Measurements from ENCODE around the gene TIE1. TPM values are rescaled to one million over a fixed set of nuclear protein-coding genes. Genes with fewer than 3 reads are reported as not detected.

The TIE1 gene
- total RNA-seq, 1 donor from 2014 or later = 0.21 TPM

DNA sequence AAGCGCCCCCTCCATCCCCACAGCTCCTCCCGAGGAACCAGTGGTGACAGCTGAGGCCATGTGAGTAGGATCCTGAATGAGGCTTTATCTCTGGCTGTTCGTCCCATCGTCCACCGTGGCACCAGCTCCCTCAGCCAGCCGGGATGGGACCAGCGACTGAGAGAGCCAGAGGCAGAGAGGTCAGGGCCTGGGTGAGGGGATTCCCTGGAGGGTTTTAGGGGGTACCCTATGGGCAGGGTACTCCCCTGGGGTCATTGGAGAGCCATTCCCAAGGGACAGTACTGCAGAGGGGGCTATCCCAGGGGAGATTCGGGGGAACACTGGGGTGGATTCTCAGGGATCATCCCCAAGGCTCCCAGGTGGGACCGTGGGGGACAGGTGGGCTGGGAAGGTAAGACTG, 28.6 kb upstream of the TIE1 start:
- no peaks in the 10 kb centered on the region for H3K36me3 ChIP-seq
- Mint-ChIP-seq H3K4me1 (peaks cover 3% of the 10 kb centered on the region), H3K4me3 (no peak overlapping the region), H3K27me3 (ENCODE audit: insufficient read depth, low read depth) (peaks cover 15% of the 10 kb centered on the region), H3K9me3 (peaks cover 2% of the 10 kb centered on the region), H3K27ac (no peak overlapping the region), H3K36me3 (no peaks in the 10 kb centered on the region)
- H2AFZ ChIP-seq (replicated peaks) = no peak overlapping the region
- H3K27me3 ChIP-seq = peaks cover 4% of the 10 kb centered on the region
- H3F3A ChIP-seq (ENCODE audit: low read depth) = no peaks in the 10 kb centered on the region
- H3K79me2 ChIP-seq (ENCODE audit: low read depth) = no peaks in the 10 kb centered on the region
- H3K4me1 ChIP-seq = peaks cover 13% of the 10 kb centered on the region
- DNase-seq (ENCODE audit: low spot score) = no peak
- TF ChIP-seq, protein P1, sequence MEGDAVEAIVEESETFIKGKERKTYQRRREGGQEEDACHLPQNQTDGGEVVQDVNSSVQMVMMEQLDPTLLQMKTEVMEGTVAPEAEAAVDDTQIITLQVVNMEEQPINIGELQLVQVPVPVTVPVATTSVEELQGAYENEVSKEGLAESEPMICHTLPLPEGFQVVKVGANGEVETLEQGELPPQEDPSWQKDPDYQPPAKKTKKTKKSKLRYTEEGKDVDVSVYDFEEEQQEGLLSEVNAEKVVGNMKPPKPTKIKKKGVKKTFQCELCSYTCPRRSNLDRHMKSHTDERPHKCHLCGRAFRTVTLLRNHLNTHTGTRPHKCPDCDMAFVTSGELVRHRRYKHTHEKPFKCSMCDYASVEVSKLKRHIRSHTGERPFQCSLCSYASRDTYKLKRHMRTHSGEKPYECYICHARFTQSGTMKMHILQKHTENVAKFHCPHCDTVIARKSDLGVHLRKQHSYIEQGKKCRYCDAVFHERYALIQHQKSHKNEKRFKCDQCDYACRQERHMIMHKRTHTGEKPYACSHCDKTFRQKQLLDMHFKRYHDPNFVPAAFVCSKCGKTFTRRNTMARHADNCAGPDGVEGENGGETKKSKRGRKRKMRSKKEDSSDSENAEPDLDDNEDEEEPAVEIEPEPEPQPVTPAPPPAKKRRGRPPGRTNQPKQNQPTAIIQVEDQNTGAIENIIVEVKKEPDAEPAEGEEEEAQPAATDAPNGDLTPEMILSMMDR (IDR thresholded peaks at IDR 0.05) = no peak
- no peak for TF ChIP-seq EZH2phosphoT487 (IDR thresholded peaks at IDR 0.05)
- TF ChIP-seq EZH2 (IDR thresholded peaks at IDR 0.05) = no peak
- H3K9ac ChIP-seq = no peak overlapping the region
- no peak overlapping the region for H3K27ac ChIP-seq
- no peaks in the 10 kb centered on the region for H3K9me3 ChIP-seq (ENCODE audit: low read depth)
- H4K20me1 ChIP-seq (ENCODE audit: low read depth) = no peaks in the 10 kb centered on the region
- no peak overlapping the region for H3K4me2 ChIP-seq
- no peak overlapping the region for H3K4me3 ChIP-seq

DNA sequence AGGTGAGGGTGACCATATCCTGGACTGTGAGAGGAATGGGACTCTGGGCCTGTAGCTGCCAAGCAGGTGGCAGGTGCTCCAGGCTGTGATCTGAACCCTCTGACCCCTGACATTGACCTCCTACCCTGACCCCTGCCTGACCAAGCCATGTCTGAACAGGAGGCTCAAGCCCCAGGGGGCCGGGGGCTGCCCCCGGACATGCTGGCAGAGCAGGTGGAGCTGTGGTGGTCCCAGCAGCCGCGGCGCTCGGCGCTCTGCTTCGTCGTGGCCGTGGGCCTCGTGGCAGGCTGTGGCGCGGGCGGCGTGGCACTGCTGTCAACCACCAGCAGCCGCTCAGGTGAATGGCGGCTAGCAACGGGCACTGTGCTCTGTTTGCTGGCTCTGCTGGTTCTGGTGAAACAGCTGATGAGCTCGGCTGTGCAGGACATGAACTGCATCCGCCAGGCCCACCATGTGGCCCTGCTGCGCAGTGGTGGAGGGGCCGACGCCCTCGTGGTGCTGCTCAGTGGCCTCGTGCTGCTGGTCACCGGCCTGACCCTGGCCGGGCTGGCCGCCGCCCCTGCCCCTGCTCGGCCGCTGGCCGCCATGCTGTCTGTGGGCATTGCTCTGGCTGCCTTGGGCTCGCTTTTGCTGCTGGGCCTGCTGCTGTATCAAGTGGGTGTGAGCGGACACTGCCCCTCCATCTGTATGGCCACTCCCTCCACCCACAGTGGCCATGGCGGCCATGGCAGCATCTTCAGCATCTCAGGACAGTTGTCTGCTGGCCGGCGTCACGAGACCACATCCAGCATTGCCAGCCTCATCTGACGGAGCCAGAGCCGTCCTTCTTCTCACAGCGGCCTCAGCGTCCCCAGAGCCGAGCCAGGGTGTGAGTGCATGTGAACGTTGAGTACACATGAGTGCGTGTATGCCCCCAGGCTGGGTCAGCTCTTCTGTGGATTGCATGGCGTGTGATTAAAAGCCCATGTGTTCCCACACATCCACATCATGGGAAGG, 27.9 kb upstream of the TIE1 start:
- Histone ChIP-seq H3K4me2 (no peak overlapping the region), H4K20me1 (ENCODE audit: low read depth) (no peaks in the 10 kb centered on the region), H3K27me3 (peaks cover 4% of the 10 kb centered on the region), H3K79me2 (ENCODE audit: low read depth) (no peaks in the 10 kb centered on the region), H3K9me3 (ENCODE audit: low read depth) (no peaks in the 10 kb centered on the region), H3K4me3 (no peak overlapping the region), H3K4me1 (peaks cover 13% of the 10 kb centered on the region), H3F3A (ENCODE audit: low read depth) (no peaks in the 10 kb centered on the region), H3K36me3 (no peaks in the 10 kb centered on the region), H3K27ac (no peak overlapping the region), H3K9ac (no peak overlapping the region), H2AFZ (replicated peaks) (no peak overlapping the region)
- H3K27me3 Mint-ChIP-seq (ENCODE audit: insufficient read depth, low read depth) = peaks cover 15% of the 10 kb centered on the region
- no peak for DNase-seq (ENCODE audit: low spot score)
- H3K36me3 Mint-ChIP-seq = no peaks in the 10 kb centered on the region
- H3K27ac Mint-ChIP-seq = no peak overlapping the region
- TF ChIP-seq EZH2phosphoT487 (IDR thresholded peaks at IDR 0.05) (no peak), EZH2 (IDR thresholded peaks at IDR 0.05) (no peak)
- TF ChIP-seq, protein P1 (IDR thresholded peaks at IDR 0.05) = no peak
- H3K9me3 Mint-ChIP-seq = no peaks in the 10 kb centered on the region
- peaks cover 3% of the 10 kb centered on the region for H3K4me1 Mint-ChIP-seq
- no peak overlapping the region for H3K4me3 Mint-ChIP-seq

DNA sequence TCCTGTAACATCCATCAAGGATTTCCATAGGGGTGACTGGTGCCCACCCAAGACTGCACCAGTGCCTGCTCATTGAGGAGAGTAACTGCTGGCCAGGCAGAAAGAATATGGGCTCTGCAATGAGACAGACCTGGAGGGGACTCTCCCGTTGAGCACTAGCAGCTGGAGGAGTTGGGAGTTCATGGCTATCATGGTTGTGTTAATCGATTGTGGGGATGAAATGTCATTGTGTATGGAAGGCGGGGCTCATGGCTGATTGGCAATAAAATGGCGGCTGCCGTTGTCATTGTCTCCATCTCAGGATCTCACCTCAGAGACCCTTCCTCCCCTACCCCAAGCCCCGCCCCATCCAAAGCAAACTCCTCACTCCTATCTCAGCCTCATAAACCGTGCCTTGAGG, 27.1 kb upstream of the TIE1 start:
- Histone ChIP-seq H3F3A (ENCODE audit: low read depth) (no peaks in the 10 kb centered on the region), H3K36me3 (no peaks in the 10 kb centered on the region), H3K4me2 (no peak overlapping the region), H2AFZ (replicated peaks) (no peak overlapping the region), H3K79me2 (ENCODE audit: low read depth) (no peaks in the 10 kb centered on the region), H3K4me3 (no peak overlapping the region), H4K20me1 (ENCODE audit: low read depth) (no peaks in the 10 kb centered on the region), H3K27me3 (peaks cover 4% of the 10 kb centered on the region), H3K9me3 (ENCODE audit: low read depth) (no peaks in the 10 kb centered on the region), H3K9ac (no peak overlapping the region), H3K27ac (no peak overlapping the region), H3K4me1 (peaks cover 13% of the 10 kb centered on the region)
- no peaks in the 10 kb centered on the region for H3K36me3 Mint-ChIP-seq
- H3K27ac Mint-ChIP-seq = no peak overlapping the region
- H3K9me3 Mint-ChIP-seq = no peaks in the 10 kb centered on the region
- peaks cover 20% of the 10 kb centered on the region for H3K27me3 Mint-ChIP-seq (ENCODE audit: insufficient read depth, low read depth)
- DNase-seq (ENCODE audit: low spot score) = no peak
- TF ChIP-seq, protein P1 (IDR thresholded peaks at IDR 0.05) = no peak
- no peak for TF ChIP-seq EZH2 (IDR thresholded peaks at IDR 0.05)
- TF ChIP-seq EZH2phosphoT487 (IDR thresholded peaks at IDR 0.05) = no peak
- no peak overlapping the region for H3K4me3 Mint-ChIP-seq
- peaks cover 3% of the 10 kb centered on the region for H3K4me1 Mint-ChIP-seq

Measured in neural progenitor cell (in vitro differentiated cells).